NCI-H2081 treated with DMSO at 0.1 percent for 48 hours (cell line): ENCODE measurements around the gene ENTPD8.
"Not testable (repeated sequence)": the region's sequence is repeated elsewhere in the genome, so short reads cannot be mapped to it uniquely, and the experiment has no call there.

Experiments
- DNase-seq: peaks from one replicate; lab custom pipeline; 2025; lab: John Stamatoyannopoulos, UW

Gene ENTPD8

GRCh38 chr9:137411645-137412380 lies 29.3 kb downstream of the ENTPD8 start:
- no peak for DNase-seq

- DNase-seq = no peak
Measured at GRCh38 chr9:137411260-137411644, 29.9 kb downstream of the ENTPD8 start.

DNA sequence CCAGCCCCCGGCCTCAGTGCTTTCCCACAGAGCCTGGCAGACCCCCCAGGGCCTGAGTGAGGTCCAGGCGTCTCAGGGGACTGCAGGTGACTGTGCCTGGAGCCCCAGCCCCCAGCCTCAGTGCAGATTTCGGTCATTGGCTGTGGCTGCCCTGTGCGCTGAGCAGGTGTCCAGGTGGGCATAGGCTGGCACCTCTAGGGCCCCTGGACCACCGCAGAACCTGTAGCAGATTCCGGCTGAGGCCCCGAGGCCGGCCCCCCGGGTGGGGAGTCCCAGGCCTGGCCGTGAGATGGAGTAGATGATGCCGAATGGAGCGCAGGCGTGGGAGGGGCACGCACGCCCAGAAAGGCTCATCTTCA lies 30.3 kb downstream of the ENTPD8 start:
- DNase-seq = no peak

GRCh38 chr9:137410236-137410890 lies 30.8 kb downstream of the ENTPD8 start:
- DNase-seq = not testable (repeated sequence)

GRCh38 chr9:137409515-137409914 lies 31.6 kb downstream of the ENTPD8 start:
- no peak for DNase-seq

- DNase-seq = no peak
Measured at GRCh38 chr9:137408651-137409405, 32.3 kb downstream of the ENTPD8 start.

DNA sequence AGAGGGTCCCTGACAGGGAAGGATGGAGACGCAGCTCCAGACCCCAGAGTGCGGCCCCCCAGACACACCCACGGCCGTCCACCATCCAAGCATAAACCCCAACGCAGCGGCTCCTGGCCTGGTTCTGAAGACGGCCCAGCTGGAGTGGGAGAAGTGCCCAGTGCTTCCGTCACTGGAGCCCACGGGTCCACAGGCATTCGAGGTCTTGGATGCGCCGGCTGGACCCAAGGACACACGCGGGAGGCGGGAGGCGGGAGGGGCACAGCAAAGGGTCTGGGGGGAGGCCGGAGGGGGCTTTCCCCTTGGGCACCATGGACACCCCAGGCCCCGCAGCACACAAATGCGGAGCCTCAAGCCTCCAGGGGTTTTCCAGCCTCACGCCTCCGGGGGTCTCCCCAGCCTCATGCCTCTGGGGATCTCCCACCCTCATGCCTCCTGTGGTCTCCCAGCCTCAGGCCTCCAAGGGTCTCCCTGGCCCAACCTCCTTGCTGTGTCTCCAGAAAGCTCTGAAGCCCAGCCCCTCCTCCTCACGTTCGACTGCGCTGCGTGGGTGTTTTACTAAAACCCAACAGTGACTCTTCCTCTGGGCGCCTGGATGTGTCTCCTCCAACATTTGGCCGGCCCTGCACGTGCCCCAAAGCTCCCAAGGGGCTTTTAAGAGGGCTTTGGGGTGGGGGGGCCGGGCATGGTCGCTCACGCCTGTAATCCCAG lies 33.4 kb downstream of the ENTPD8 start:
- no peak for DNase-seq

GRCh38 chr9:137406876-137407589 lies 34.1 kb downstream of the ENTPD8 start:
- DNase-seq = no peak

DNA sequence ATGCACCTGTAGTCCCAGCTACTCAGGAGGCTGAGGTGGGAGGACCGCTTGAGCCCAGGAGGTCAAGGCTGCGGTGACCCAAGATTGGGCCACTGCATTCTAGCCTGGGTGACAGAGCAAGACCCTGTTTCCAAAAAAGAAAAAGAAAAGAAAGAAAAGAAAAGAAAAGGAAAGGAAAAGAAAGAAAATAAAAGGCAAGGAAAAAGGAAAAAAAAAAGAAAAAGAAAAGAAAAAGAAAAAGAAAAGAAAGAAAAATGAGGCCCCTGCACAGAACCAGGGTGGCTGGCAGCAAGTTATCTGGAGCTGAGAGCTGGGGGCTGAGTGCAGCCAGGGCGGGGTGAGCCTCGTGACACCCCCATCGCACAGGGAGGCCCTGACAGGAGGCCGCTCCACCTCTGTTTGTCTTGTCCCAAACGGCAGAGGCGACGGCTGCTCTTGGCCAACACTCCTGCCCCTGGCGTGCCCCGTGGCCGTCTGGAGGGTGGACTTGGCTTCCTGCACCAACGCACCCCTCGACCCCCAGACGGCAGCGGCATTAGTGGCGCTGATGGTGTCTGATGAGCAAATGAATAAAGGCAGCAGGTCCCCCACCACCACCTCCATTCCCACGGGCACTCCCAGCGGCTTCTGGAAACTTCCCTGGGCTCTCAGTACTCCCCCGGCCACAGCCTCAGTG lies 34.9 kb downstream of the ENTPD8 start:
- no peak for DNase-seq

GRCh38 chr9:137405677-137406081 lies 35.5 kb downstream of the ENTPD8 start:
- DNase-seq = no peak

DNA sequence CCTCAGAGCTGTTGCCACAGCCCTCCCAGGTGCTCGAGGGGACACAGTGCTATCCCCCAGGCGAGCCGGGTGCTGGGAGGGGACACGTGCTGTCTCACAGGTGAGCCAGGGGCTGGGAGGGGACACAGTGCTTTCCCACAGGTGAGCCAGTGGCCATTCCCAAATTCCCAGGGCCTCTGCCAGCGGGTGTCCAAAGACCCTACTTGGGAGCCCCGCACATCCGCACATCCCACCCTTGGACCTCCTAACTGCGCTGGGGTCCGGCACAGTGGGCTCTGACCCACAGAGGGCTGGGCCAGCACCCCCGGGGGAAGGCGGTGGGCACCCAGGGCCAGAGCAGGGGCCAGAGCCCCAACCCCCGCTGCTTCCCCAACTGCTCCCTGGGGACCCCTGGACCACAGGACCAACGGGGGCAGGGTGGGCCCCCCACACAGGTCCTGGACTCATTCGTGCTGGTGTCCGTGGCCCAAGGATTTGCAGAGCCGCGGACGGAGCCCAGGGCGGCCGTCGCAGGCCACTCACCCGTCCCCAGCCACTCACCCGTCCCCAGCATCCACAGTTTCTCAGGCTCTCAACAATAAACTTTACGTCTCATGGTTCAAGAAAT lies 36.1 kb downstream of the ENTPD8 start:
- DNase-seq = no peak

GRCh38 chr9:137403269-137403668 lies 37.9 kb downstream of the ENTPD8 start:
- no peak for DNase-seq

- DNase-seq = no peak
Measured at GRCh38 chr9:137402746-137403145, 38.4 kb downstream of the ENTPD8 start.

DNA sequence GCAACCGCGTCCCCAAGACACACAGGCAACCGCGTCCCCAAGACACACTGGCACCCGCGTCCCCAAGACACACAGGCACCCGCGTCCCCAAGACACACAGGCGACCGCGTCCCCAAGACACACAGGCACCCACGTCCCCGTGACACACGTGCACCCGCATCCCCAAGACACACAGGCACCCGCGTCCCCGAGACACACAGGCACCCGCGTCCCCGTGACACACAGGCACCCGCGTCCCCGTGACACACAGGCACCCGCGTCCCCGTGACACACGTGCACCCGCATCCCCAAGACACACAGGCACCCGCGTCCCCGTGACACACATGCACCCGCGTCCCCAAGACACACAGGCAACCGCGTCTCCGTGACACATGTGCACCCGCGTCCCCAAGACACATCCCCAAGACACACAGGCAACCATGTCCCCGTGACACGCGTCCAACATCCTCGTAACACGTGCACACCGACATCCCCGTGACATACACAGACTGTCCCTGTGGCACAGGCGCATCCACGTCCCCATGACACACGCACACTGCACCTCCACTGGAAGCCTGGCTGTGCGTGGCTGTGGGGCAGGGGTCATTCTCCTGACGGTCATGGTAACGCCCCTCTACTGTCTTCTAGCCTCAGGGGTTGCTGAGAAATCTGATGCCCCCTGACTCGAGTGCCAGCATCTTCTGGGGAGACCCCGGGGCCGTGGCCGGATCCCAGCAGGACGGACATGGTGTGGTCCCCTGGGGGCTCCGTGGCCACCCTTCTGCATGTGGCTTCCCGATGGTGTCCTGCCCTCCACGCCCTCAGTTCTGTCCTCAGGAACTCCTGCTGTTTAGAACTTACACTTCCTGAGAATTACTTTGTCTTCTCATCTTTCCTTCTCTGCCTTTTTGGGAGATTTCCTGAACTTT lies 42.3 kb downstream of the ENTPD8 start:
- DNase-seq = no peak

DNA sequence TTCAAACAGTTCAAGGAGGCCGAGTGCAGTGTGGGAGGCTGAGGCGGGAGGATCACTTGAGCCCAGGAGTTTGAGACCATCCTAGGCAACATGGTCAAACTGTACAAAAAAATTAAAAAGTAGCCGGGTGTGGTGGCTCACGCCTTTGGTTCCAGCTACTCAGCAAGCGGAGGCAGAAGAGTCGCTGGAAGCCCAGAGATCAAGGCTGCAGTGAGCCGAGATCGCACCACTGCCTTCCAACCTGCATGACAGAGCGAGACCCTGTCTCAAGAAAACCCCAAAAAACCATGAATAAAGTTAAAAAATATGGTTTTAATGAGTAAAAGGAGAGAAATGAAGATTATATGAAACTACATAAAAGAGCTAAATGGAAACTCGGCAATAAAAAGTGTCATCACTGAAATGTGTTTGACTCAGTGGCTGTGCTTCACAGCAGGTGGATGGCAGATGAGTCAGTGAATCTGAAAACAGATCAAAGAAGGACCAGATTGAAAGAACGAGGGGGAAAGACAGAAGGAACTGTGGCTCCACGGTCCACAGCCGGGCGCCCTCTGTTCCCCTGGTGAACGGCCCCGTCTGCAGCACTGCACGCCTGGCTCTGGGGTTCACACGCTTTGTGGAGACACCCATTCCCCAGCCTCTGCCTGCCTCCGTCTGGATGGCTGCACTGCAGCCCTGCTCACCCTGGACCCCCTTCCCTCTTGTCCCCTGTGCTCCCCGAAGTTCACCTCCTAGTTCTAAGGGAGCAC lies 43.3 kb downstream of the ENTPD8 start:
- no peak for DNase-seq

DNA sequence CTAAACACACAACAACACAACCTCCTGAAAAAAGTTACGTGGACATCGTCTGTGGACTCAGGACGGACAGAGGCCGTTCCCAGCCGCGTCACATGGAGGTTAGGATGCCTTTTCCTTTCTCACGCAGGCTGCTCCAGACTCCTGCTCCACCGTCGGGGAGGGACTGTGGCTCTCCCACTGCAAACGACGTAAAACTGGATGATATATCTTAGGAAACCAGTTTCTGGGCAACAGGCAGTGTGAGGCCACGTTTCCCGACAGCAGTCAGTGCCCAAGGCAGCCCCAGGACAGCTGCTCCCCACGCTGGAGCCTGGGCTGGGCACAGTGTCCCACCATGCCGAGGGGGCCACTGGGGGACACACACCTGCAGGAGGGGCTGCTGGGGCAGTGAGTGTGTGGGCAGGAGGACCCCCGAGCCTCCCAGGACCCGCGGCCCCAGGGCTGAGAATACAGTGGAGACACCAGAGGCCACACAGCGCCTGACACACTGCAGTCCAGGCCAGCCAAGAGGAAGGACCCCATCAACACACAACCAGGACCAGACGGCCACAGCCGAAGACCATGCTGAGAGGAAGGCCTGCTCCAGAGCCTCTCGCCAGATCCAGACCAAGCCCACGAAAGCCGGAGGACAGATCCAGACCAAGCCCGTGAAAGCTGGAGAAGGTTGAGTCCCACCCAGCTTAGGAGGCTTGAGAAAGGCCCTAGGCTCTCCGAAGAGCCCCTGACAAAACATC lies 44.4 kb downstream of the ENTPD8 start:
- DNase-seq = no peak

DNA sequence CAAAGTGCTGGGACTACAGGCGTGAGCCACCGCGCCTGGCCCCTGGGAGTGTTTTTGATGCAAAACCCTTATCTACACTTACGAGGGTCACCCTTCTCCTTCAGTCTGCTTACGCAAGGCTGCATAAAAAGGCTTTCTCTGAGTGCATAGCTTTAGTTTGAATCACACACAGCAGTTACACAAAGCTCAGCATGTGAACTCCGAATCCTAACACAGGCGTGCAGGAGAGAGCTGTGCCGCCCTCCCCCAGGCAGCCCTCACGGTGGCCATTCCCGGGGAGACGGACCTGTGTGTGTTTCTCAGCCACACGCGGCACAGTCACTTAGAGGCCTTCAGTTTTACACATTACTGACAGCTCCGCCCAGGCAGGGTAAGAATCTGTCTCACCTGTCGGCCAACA lies 44.9 kb downstream of the ENTPD8 start:
- DNase-seq = no peak

DNA sequence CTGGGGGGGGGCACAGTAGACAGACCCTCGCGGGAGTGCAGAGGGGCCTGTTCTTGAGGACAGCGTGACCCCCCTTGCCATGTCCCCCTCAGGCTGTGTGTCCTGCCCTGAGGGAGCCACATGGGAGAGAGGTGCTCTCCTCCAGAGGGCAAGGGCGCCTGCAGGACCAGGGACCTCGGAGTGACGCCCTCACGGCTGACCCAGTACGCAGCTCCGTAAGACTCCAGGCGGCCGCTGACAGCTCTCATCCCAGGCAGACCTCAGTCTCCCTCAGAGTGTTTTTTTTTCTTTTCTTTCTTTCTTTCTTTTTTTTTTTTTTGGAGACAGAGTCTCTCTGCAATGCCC lies 45.5 kb downstream of the ENTPD8 start:
- no peak for DNase-seq
